GM21786 (cell line): ENCODE results near the gene FBN3.
"Not testable (repeated sequence)": the region's sequence is repeated elsewhere in the genome, so short reads cannot be mapped to it uniquely, and the experiment has no call there.

Experiments used
- ATAC-seq: cut with Tn5 transposase; IDR thresholded peaks from one replicate; pipeline ENCODE4 v1.9.1; 2021; ENCODE audit not compliant: unreplicated experiment

Gene FBN3

GRCh38 chr19:8120636-8121480 lies 28.5 kb downstream of the FBN3 start:
- no peak for ATAC-seq

GRCh38 chr19:8117991-8118390 lies 31.4 kb downstream of the FBN3 start:
- ATAC-seq, result no peak

- ATAC-seq, result no peak
Observed at GRCh38 chr19:8116437-8117293, 32.7 kb downstream of the FBN3 start.

GRCh38 chr19:8115805-8116396 lies 33.5 kb downstream of the FBN3 start:
- no peak for ATAC-seq

- no peak for ATAC-seq
Observed at GRCh38 chr19:8113017-8113416, 36.4 kb downstream of the FBN3 start.

- no peak for ATAC-seq
Observed at GRCh38 chr19:8111376-8111775, 38.0 kb downstream of the FBN3 start.

- no peak for ATAC-seq
Observed at GRCh38 chr19:8110931-8111330, 38.5 kb downstream of the FBN3 start.

GRCh38 chr19:8109890-8110662 lies 39.3 kb downstream of the FBN3 start:
- no peak for ATAC-seq

GRCh38 chr19:8109455-8109854 lies 39.9 kb downstream of the FBN3 start:
- ATAC-seq, result no peak

GRCh38 chr19:8108560-8109445 lies 40.6 kb downstream of the FBN3 start:
- no peak for ATAC-seq

GRCh38 chr19:8107301-8107903 lies 42.0 kb downstream of the FBN3 start:
- no peak for ATAC-seq

GRCh38 chr19:8105471-8105870 lies 43.9 kb downstream of the FBN3 start:
- no peak for ATAC-seq

GRCh38 chr19:8101910-8102309 lies 47.5 kb downstream of the FBN3 start:
- ATAC-seq, result not testable (repeated sequence)

- no peak for ATAC-seq
Observed at GRCh38 chr19:8101311-8101710, 48.1 kb downstream of the FBN3 start.

- ATAC-seq, result no peak
Observed at GRCh38 chr19:8097681-8098567, 51.5 kb downstream of the FBN3 start.

- no peak for ATAC-seq
Observed at GRCh38 chr19:8097198-8097597, 52.2 kb downstream of the FBN3 start.

GRCh38 chr19:8096071-8096470 lies 53.3 kb downstream of the FBN3 start:
- no peak for ATAC-seq

GRCh38 chr19:8095354-8095886 lies 54.0 kb downstream of the FBN3 start:
- no peak for ATAC-seq
